ENCODE results near the gene IFNK. TPM values are rescaled to one million over a fixed set of nuclear protein-coding genes. Genes with fewer than 3 reads are reported as not detected.

The IFNK gene
- total and polyA plus RNA-seq, 7 donors, result not detected

DNA sequence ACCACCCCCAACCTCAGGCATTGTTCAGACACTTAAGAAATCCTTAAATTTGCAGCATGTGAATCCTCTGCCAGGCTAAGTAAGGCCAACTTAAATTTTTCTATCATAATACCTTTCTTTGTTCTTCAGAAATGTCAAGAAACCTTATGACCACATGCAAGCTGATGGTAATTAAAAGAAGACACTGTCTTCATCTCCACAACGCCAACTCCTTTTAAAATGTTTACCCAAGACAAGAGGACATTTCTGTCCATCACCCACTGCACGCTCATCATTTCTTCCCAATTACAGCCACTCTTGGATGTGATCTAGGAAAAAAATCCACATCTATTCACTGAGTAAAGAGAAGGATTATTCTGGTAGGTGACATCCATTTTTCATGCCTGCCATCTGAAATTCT is 6.1 kb upstream of the IFNK start:
- Histone ChIP-seq H3K27me3 (no peaks in the 10 kb centered on the region), H3K4me1 (peaks cover 0 to 17% (median 14%) of the 10 kb centered on the region in 4 donors), H3K9me3 (no peaks in the 10 kb centered on the region), H3K36me3 (no peaks in the 10 kb centered on the region), H3K27ac (no peak overlapping the region), H3K4me3 (no peak overlapping the region)
- DNase-seq, result no peak
- no peak for TF ChIP-seq EP300 (IDR thresholded peaks at IDR 0.05)
- TF ChIP-seq POLR2AphosphoS5 (IDR thresholded peaks at IDR 0.05), result no peak
- TF ChIP-seq POLR2A (IDR thresholded peaks at IDR 0.05), result no peak
- TF ChIP-seq, protein P1, sequence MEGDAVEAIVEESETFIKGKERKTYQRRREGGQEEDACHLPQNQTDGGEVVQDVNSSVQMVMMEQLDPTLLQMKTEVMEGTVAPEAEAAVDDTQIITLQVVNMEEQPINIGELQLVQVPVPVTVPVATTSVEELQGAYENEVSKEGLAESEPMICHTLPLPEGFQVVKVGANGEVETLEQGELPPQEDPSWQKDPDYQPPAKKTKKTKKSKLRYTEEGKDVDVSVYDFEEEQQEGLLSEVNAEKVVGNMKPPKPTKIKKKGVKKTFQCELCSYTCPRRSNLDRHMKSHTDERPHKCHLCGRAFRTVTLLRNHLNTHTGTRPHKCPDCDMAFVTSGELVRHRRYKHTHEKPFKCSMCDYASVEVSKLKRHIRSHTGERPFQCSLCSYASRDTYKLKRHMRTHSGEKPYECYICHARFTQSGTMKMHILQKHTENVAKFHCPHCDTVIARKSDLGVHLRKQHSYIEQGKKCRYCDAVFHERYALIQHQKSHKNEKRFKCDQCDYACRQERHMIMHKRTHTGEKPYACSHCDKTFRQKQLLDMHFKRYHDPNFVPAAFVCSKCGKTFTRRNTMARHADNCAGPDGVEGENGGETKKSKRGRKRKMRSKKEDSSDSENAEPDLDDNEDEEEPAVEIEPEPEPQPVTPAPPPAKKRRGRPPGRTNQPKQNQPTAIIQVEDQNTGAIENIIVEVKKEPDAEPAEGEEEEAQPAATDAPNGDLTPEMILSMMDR (IDR thresholded peaks at IDR 0.05), result no peak
- WGBS, 2 donors, result 92 to 93% methylated on average over 2 of the region's 2 CpGs
- intact Hi-C loops (cut with DNase I), result loop anchor here (5.0 kb wide), 1 partner anchor 81 kb away; no protein-coding TSS in a partner anchor

GRCh38 chr9:27518809-27519208 is 5.3 kb upstream of the IFNK start:
- WGBS, 2 donors, result 93 to 97% methylated on average over 4 of the region's 4 CpGs
- H3K4me3 ChIP-seq, result no peak overlapping the region
- no peak overlapping the region for H3K27ac ChIP-seq
- intact Hi-C loops (cut with DNase I), result loop anchor here (5.0 kb wide), 1 partner anchor 82 kb away; no protein-coding TSS in a partner anchor
- no peak for DNase-seq
- peaks cover 0 to 17% (median 14%) of the 10 kb centered on the region in 4 donors for H3K4me1 ChIP-seq
- TF ChIP-seq POLR2AphosphoS5 (IDR thresholded peaks at IDR 0.05) (no peak), POLR2A (IDR thresholded peaks at IDR 0.05) (no peak), EP300 (IDR thresholded peaks at IDR 0.05) (no peak)
- TF ChIP-seq, protein P1 (IDR thresholded peaks at IDR 0.05), result no peak
- no peaks in the 10 kb centered on the region for H3K9me3 ChIP-seq
- no peaks in the 10 kb centered on the region for H3K27me3 ChIP-seq
- no peaks in the 10 kb centered on the region for H3K36me3 ChIP-seq

- Histone ChIP-seq H3K9me3 (no peaks in the 10 kb centered on the region), H3K4me1 (peaks cover 0 to 11% (median 4%) of the 10 kb centered on the region in 4 donors), H3K4me3 (no peak overlapping the region), H3K36me3 (no peaks in the 10 kb centered on the region), H3K27me3 (no peaks in the 10 kb centered on the region), H3K27ac (no peak overlapping the region)
- no peak for TF ChIP-seq POLR2AphosphoS5 (IDR thresholded peaks at IDR 0.05)
- TF ChIP-seq EP300 (IDR thresholded peaks at IDR 0.05), result no peak
- no peak for TF ChIP-seq POLR2A (IDR thresholded peaks at IDR 0.05)
- TF ChIP-seq, protein P1 (IDR thresholded peaks at IDR 0.05), result no peak
- intact Hi-C loops (cut with DNase I), result loop anchor here (5.0 kb wide), 1 partner anchor 82 kb away; no protein-coding TSS in a partner anchor
- DNase-seq, result no peak
- 82 to 92% methylated on average over 10 of the region's 10 CpGs for WGBS, 2 donors
Measured at GRCh38 chr9:27519466-27520465, 4.3 kb upstream of the IFNK start.

DNA sequence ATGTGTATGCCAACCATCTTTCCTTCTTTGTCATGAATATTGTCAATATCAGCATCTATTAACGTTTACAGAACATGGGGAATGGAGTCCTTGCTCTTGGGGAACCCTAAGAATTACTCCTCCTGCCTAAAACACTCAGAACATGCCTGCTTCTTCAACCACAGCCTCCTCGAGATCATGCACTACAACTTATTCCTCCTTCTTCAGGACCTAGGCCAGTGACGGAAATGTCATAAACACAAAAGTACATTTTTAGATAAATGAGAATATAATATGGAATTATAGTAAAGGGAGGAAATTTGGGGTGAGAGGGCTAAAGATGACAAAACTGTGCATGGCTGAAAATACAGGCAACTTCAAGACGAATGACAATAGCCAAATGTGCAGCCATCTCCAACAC is 3.1 kb upstream of the IFNK start:
- Histone ChIP-seq H3K4me3 (no peak overlapping the region), H3K36me3 (no peaks in the 10 kb centered on the region), H3K27ac (no peak overlapping the region), H3K27me3 (no peaks in the 10 kb centered on the region), H3K4me1 (peaks cover 0 to 8% (median 3%) of the 10 kb centered on the region in 4 donors), H3K9me3 (no peaks in the 10 kb centered on the region)
- TF ChIP-seq POLR2AphosphoS5 (IDR thresholded peaks at IDR 0.05), result no peak
- TF ChIP-seq, protein P1 (IDR thresholded peaks at IDR 0.05), result no peak
- no peak for TF ChIP-seq POLR2A (IDR thresholded peaks at IDR 0.05)
- no peak for TF ChIP-seq EP300 (IDR thresholded peaks at IDR 0.05)
- WGBS, 2 donors, result 93 to 94% methylated on average over 4 of the region's 4 CpGs
- DNase-seq, result no peak
- intact Hi-C loops (cut with DNase I), result no loop called here
